SK-N-SH treated with all-trans-retinoic acid at 6 μM for 48 hours (cell line): ENCODE data around the gene MKNK2.

Experiments used
- ATAC-seq: fragments of 200-7000 bp; cut with Tn5 transposase; 3 replicates; pipeline ENCODE4 v1.9.1; 2020; ENCODE audit warnings: mild to moderate bottlenecking, moderate library complexity
- ARNTL ChIP-seq: fragments of 450-650 bp; formaldehyde crosslinking; IDR thresholded peaks from 2 replicates; pipeline ENCODE4 v1.5.0; 2020; ENCODE audit warnings: low read depth, mild to moderate bottlenecking, moderate library complexity, borderline replicate concordance
- BACH2 ChIP-seq: fragments of 250-450 bp; sonication (Bioruptor Pico); IDR thresholded peaks from 2 replicates; pipeline ENCODE4 v1.9.0; 2021; ENCODE audit warnings: mild to moderate bottlenecking, borderline replicate concordance
- CSDC2 ChIP-seq: fragments of 250-450 bp; sonication (Bioruptor Pico); IDR thresholded peaks from 2 replicates; pipeline ENCODE4 v1.5.0; 2020; ENCODE audit warnings: mild to moderate bottlenecking, moderate library complexity
- ESRRG ChIP-seq: fragments of 250-450 bp; sonication (Bioruptor Pico); IDR thresholded peaks from 2 replicates; pipeline ENCODE4 v1.6.1; 2021; ENCODE audit warnings: mild to moderate bottlenecking
- GLIS3 ChIP-seq: fragments of 250-450 bp; sonication (Bioruptor Pico); IDR thresholded peaks from 2 replicates; pipeline ENCODE4 v1.5.0; 2020; ENCODE audit warnings: mild to moderate bottlenecking, moderate library complexity
- ISL1 ChIP-seq: fragments of 250-450 bp; sonication (Bioruptor Pico); IDR thresholded peaks from 2 replicates; pipeline ENCODE4 v2.1.2; 2022; ENCODE audit warnings: mild to moderate bottlenecking, moderate library complexity
- OSR1 ChIP-seq: fragments of 250-450 bp; sonication (Bioruptor Pico); IDR thresholded peaks from 2 replicates; pipeline ENCODE4 v1.8.0; 2022; ENCODE audit warnings: moderate library complexity, mild to moderate bottlenecking, inconsistent platforms
- PPARA ChIP-seq: fragments of 250-450 bp; sonication (Bioruptor Pico); IDR thresholded peaks from 2 replicates; pipeline ENCODE4 v1.5.0; 2020; ENCODE audit warnings: mild to moderate bottlenecking, borderline replicate concordance
- RARB ChIP-seq: fragments of 250-450 bp; sonication (Bioruptor Pico); IDR thresholded peaks from 2 replicates; pipeline ENCODE4 v1.8.0; 2021; ENCODE audit warnings: mild to moderate bottlenecking, moderate library complexity
- SNAI2 ChIP-seq: fragments of 250-450 bp; sonication (Bioruptor Pico); IDR thresholded peaks from 2 replicates; pipeline ENCODE4 v1.5.0; 2020; ENCODE audit warnings: mild to moderate bottlenecking, moderate library complexity
- TCF4 ChIP-seq: fragments of 250-450 bp; sonication (Bioruptor Pico); IDR thresholded peaks from 2 replicates; pipeline ENCODE4 v1.8.0; 2021; ENCODE audit warnings: mild to moderate bottlenecking, moderate library complexity, borderline replicate concordance
- ZC3H10 ChIP-seq: fragments of 250-450 bp; sonication (Bioruptor Pico); IDR thresholded peaks from 2 replicates; pipeline ENCODE4 v1.5.1; 2021; ENCODE audit warnings: mild to moderate bottlenecking, moderate library complexity
- ZFP3 ChIP-seq: fragments of 250-450 bp; sonication (Bioruptor Pico); IDR thresholded peaks from 2 replicates; pipeline ENCODE4 v1.5.0; 2020; ENCODE audit warnings: mild to moderate bottlenecking, moderate library complexity
- ZNF565 ChIP-seq: fragments of 450-650 bp; formaldehyde crosslinking; conservative IDR thresholded peaks from 2 replicates; pipeline ENCODE4 v1.5.0; 2020; ENCODE audit warnings: low read depth, mild to moderate bottlenecking, moderate library complexity
- ZNF70 ChIP-seq: fragments of 450-650 bp; formaldehyde crosslinking; IDR thresholded peaks from 2 replicates; pipeline ENCODE4 v1.5.0; 2020; ENCODE audit warnings: mild to moderate bottlenecking, moderate library complexity
- ZNF8 ChIP-seq: fragments of 450-650 bp; formaldehyde crosslinking; IDR thresholded peaks from 2 replicates; pipeline ENCODE4 v1.5.0; 2020; ENCODE audit warnings: mild to moderate bottlenecking, moderate library complexity
- TF ChIP-seq, protein P1 (sequence below): fragments of 250-450 bp; sonication (Bioruptor Pico); IDR thresholded peaks from 2 replicates; pipeline ENCODE4 v1.5.1; 2020; ENCODE audit warnings: low read depth, mild to moderate bottlenecking, moderate library complexity
- TF ChIP-seq, protein P2 (sequence below): fragments of 250-450 bp; sonication (Bioruptor Pico); IDR thresholded peaks from 2 replicates; pipeline ENCODE4 v1.8.0; 2021; ENCODE audit warnings: low read depth, mild to moderate bottlenecking, moderate library complexity, borderline replicate concordance
- TF ChIP-seq, protein P3 (sequence below): fragments of 250-450 bp; sonication (Bioruptor Pico); IDR thresholded peaks from 2 replicates; pipeline ENCODE4 v1.8.0; 2020; ENCODE audit warnings: mild to moderate bottlenecking, moderate library complexity, borderline replicate concordance
- TF ChIP-seq, protein P4 (sequence below): fragments of 250-450 bp; sonication (Bioruptor Pico); IDR thresholded peaks from 2 replicates; pipeline ENCODE4 v1.5.0; 2020; ENCODE audit warnings: mild to moderate bottlenecking, moderate library complexity

Gene MKNK2

GRCh38 chr19:2043251-2043641, 7.8 kb downstream of the MKNK2 start:
- ATAC-seq: no peak
- TF ChIP-seq BACH2: no peak
- no peak for TF ChIP-seq ZFP3 (CRISPR knock-in tag)
- TF ChIP-seq OSR1: no peak
- no peak for TF ChIP-seq ZNF565 (CRISPR knock-in tag)
- no peak for TF ChIP-seq GLIS3
- TF ChIP-seq RARB (CRISPR knock-in tag): no peak
- no peak for TF ChIP-seq ARNTL (CRISPR knock-in tag)
- TF ChIP-seq SNAI2: no peak
- TF ChIP-seq, protein P1, sequence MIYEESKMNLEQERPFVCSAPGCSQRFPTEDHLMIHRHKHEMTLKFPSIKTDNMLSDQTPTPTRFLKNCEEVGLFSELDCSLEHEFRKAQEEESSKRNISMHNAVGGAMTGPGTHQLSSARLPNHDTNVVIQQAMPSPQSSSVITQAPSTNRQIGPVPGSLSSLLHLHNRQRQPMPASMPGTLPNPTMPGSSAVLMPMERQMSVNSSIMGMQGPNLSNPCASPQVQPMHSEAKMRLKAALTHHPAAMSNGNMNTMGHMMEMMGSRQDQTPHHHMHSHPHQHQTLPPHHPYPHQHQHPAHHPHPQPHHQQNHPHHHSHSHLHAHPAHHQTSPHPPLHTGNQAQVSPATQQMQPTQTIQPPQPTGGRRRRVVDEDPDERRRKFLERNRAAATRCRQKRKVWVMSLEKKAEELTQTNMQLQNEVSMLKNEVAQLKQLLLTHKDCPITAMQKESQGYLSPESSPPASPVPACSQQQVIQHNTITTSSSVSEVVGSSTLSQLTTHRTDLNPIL: no peak
- TF ChIP-seq, protein P2, sequence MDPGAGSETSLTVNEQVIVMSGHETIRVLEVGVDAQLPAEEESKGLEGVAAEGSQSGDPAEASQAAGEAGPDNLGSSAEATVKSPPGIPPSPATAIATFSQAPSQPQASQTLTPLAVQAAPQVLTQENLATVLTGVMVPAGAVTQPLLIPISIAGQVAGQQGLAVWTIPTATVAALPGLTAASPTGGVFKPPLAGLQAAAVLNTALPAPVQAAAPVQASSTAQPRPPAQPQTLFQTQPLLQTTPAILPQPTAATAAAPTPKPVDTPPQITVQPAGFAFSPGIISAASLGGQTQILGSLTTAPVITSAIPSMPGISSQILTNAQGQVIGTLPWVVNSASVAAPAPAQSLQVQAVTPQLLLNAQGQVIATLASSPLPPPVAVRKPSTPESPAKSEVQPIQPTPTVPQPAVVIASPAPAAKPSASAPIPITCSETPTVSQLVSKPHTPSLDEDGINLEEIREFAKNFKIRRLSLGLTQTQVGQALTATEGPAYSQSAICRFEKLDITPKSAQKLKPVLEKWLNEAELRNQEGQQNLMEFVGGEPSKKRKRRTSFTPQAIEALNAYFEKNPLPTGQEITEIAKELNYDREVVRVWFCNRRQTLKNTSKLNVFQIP (CRISPR knock-in tag): no peak
- no peak for TF ChIP-seq PPARA (CRISPR knock-in tag)
- no peak for TF ChIP-seq TCF4 (CRISPR knock-in tag)
- TF ChIP-seq ISL1 (CRISPR knock-in tag): no peak
- no peak for TF ChIP-seq ESRRG
- TF ChIP-seq ZC3H10 (CRISPR knock-in tag): no peak

- peak; percentile 7; the same call in 2 of the 3 replicates for ATAC-seq
- no peak for TF ChIP-seq GLIS3
- TF ChIP-seq, protein P3, sequence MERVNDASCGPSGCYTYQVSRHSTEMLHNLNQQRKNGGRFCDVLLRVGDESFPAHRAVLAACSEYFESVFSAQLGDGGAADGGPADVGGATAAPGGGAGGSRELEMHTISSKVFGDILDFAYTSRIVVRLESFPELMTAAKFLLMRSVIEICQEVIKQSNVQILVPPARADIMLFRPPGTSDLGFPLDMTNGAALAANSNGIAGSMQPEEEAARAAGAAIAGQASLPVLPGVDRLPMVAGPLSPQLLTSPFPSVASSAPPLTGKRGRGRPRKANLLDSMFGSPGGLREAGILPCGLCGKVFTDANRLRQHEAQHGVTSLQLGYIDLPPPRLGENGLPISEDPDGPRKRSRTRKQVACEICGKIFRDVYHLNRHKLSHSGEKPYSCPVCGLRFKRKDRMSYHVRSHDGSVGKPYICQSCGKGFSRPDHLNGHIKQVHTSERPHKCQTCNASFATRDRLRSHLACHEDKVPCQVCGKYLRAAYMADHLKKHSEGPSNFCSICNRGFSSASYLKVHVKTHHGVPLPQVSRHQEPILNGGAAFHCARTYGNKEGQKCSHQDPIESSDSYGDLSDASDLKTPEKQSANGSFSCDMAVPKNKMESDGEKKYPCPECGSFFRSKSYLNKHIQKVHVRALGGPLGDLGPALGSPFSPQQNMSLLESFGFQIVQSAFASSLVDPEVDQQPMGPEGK (CRISPR knock-in tag): peak; percentile 11; the same call in 1 of the 2 replicates
Measured at GRCh38 chr19:2042485-2043250, 8.4 kb downstream of the MKNK2 start.

DNA sequence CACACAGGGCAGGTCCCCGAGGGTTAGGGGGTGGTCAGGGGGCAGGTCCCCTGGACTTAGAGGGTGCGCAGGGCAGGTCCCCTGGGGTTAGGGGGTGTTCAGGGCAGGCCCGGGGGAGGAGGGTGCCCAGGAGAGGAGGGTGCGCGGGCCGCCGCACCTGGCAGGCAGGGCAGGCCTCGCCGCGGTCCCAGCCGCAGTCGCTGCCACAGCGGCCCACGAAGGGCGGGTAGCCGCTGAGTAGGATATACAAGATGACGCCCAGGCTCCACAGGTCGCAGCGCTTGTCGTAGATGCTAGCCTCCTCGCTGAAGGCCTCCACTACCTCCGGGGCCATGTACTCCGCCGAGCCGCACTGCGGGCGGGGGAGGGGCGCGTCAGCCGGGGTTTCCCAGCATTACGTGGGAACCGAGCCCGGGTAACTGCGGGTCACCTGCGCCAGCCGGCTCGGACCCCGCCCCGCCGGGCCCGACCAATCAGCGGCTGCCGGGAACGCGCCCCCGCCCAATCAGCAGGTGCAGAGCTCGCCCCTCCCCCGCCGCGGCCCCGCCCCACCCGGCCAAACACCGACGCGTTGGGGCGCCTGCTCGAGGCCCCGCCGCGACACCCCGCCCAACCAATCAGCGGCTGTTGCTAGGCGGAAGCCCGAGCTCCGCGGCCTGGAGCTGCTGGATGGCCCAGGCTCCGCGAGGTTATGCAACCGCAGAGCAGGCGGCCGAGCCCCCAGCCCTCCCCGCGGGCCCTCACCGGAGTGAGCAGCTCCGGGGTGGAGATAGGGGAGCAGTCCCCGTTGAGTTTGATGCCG, 9.2 kb downstream of the MKNK2 start:
- TF ChIP-seq ZFP3 (CRISPR knock-in tag) (no peak), CSDC2 (CRISPR knock-in tag) (0 out of 2 replicates have a peak, but pooled peaks have one; percentile 32)
- TF ChIP-seq, protein P3 (CRISPR knock-in tag): peak; percentile 98
- ATAC-seq: peak; percentile 94

GRCh38 chr19:2041433-2041682, 9.7 kb downstream of the MKNK2 start:
- TF ChIP-seq ZNF8 (CRISPR knock-in tag): no peak
- TF ChIP-seq, protein P4, sequence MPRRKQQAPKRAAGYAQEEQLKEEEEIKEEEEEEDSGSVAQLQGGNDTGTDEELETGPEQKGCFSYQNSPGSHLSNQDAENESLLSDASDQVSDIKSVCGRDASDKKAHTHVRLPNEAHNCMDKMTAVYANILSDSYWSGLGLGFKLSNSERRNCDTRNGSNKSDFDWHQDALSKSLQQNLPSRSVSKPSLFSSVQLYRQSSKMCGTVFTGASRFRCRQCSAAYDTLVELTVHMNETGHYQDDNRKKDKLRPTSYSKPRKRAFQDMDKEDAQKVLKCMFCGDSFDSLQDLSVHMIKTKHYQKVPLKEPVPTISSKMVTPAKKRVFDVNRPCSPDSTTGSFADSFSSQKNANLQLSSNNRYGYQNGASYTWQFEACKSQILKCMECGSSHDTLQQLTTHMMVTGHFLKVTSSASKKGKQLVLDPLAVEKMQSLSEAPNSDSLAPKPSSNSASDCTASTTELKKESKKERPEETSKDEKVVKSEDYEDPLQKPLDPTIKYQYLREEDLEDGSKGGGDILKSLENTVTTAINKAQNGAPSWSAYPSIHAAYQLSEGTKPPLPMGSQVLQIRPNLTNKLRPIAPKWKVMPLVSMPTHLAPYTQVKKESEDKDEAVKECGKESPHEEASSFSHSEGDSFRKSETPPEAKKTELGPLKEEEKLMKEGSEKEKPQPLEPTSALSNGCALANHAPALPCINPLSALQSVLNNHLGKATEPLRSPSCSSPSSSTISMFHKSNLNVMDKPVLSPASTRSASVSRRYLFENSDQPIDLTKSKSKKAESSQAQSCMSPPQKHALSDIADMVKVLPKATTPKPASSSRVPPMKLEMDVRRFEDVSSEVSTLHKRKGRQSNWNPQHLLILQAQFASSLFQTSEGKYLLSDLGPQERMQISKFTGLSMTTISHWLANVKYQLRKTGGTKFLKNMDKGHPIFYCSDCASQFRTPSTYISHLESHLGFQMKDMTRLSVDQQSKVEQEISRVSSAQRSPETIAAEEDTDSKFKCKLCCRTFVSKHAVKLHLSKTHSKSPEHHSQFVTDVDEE (CRISPR knock-in tag): no peak
- TF ChIP-seq GLIS3: no peak
- no peak for TF ChIP-seq SNAI2
- TF ChIP-seq BACH2: no peak
- TF ChIP-seq, protein P1: no peak
- TF ChIP-seq ZNF70: no peak
- TF ChIP-seq, protein P2 (CRISPR knock-in tag): no peak
- TF ChIP-seq ESRRG: no peak
- TF ChIP-seq, all 23 proteins: peak for 0
- ATAC-seq: no peak
